HG03108 (cell line): ENCODE measurements around the gene SULT2B1.
"Not testable (repeated sequence)": the region's sequence is repeated elsewhere in the genome, so short reads cannot be mapped to it uniquely, and the experiment has no call there.

ENCODE experiments used
- ATAC-seq: cut with Tn5 transposase; IDR thresholded peaks from one replicate; pipeline ENCODE4 v1.9.1; 2021; ENCODE audit warnings: moderate library complexity; ENCODE audit not compliant: unreplicated experiment

SULT2B1 gene

DNA sequence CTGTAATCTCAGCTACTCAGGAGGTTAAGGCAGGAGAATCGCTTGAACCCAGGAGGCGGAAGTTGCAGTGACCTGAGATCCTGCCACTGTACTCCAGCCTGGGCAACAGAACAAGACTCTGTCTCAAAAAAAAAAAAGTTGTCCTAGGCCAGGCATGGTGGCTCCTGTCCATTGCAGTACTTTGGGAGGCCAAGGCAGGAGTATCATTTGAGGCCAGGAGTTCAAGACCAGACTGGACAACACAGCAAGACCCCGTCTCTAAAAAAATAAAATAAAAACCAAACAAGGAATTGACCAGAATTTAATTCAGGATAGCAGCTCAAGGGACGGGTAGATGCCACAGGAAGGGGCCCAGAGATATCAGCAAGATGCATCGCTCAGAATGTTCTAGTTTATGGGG lies 4.9 kb downstream of the SULT2B1 start:
- no peak for ATAC-seq

DNA sequence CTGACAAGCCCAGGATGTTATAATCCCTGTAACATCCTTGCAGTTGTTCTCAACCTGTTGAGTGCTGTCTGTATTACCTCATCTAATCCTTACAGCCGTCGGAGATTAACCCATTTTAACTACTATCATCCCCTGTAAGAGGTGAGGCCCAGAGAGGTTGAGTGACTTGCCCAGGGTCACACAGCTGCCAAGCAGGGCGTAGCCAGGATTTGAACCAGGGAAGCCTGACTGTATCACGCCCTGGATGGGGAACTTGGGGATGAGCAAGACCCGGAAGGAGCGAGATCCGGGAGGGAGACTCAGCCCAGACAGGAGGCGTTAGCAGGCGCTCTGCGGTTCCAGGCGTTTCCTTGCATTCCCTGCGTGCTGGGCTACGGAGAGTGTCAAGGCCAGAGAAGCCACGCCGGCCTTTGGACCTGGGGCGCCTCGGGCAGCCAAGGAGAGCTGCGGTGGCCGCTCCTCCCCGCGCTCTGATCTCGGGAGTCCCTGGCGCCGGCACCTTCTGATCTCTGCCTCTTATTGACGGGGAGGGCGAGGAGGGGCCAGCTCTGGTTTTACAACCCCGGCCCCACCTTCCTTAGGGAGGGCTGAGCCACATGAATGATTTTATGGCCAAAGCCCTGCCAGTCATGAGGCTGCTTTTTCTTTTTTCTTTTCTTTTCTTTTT lies 6.2 kb downstream of the SULT2B1 start:
- ATAC-seq = no peak

GRCh38 chr19:48560095-48560530 lies 8.1 kb downstream of the SULT2B1 start:
- no peak for ATAC-seq

- ATAC-seq = no peak
Measured at GRCh38 chr19:48561412-48561811, 9.4 kb downstream of the SULT2B1 start.

DNA sequence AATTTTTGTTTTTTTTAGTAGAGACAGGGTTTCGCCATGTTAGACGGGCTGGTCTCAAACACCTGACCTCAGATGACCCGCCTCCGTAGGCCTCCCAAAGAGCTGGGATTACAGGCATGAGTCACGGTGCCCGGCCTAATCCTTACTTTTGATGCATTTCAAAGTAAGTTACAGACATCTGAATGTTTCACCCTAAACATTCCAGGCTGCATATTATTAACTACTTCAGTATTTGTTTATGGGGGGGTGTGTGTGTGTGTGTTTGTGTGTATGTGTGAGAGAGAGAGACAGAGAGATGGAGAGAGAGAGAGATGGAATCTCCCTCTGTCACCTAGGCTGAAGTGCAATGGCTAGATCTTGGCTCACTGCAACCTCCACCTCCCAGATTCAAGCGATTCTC lies 13.1 kb downstream of the SULT2B1 start:
- ATAC-seq = no peak

DNA sequence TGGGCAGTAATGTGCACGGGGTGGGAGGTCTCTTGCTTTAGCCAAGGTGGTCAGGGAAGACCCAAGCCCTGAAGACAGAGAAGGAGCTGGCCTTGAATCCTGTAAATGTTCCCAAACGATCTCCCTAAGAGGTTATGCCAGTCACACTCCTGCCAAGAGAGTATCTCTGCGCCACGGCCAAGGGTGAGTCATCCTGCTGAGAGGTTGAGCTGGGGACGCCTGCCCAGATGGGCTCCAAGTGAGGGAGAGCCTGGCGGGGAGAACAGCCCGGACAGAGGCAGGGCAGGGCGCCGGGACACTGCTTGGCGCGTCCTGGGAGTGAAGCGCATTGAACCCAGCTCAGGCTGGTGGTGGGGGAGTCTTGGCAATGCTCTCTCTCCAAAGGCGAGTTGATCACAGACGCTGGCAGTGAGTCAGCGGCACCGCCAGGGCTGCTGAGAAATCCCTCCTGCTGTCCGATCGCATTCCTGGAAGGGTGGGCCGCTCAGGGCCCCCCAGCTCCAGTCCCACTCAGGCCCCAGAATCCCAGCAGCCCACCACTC lies 16.4 kb downstream of the SULT2B1 start:
- no peak for ATAC-seq

- no peak for ATAC-seq
Measured at GRCh38 chr19:48569814-48570213, 17.8 kb downstream of the SULT2B1 start.

DNA sequence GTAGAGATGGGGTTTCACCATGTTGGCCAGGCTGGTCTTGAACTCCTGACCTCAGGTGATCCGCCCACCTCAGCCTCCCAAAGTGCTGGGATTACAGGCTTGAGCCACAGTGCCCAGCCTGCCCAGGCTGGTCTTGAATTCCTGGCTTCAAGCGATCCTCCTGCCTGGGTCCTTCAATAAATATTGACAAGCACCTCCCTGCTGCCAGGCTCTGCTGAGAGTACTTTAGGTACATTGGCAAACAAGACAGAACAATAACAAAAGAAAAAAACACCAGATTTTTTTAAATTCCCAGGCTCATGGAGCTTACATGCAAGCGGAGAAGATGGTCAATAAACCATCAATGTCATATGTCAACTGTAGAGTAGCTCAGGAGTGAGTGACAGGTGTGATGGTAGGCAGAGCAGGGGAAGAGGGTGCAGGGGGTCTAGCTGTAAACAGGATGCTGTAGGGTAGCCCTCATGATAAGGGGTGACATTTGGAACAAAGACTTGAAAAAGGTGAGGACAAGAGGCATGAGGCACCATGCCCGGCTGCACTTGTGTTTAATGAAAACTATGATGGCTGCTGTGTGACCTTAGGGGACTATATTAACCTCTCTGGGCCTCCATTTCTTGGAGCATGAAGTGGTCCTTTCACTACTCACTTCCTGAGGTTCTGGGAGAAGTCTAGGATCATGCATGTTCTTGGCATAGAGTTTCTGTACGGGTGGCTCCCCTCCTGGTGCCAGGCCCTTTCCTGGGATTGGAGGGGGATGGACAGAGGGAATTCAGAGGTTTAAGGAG lies 19.6 kb downstream of the SULT2B1 start:
- ATAC-seq = no peak

- ATAC-seq = no peak
Measured at GRCh38 chr19:48573163-48573505, 21.2 kb downstream of the SULT2B1 start.

- ATAC-seq = no peak
Measured at GRCh38 chr19:48575931-48576622, 24.1 kb downstream of the SULT2B1 start.

GRCh38 chr19:48577908-48578307 lies 25.9 kb downstream of the SULT2B1 start:
- ATAC-seq = not testable (repeated sequence)

DNA sequence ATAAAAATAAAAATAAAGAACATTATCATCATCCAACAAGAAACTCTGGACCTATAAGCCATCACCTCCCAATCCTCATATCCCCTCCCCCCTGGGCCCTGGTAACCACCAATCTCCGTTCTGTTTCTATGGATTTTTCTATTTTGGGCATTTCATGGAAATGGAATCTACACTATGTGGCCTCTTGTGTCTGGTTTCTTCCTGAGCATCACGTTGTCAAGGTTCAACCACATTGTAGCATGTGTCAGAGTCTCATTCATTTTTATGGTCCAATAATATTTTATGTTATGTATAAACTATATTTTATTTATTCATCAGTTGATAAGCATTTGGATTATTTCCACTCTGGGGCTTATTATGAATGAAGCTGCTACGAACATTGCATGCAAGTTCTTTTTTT lies 26.9 kb downstream of the SULT2B1 start:
- no peak for ATAC-seq

DNA sequence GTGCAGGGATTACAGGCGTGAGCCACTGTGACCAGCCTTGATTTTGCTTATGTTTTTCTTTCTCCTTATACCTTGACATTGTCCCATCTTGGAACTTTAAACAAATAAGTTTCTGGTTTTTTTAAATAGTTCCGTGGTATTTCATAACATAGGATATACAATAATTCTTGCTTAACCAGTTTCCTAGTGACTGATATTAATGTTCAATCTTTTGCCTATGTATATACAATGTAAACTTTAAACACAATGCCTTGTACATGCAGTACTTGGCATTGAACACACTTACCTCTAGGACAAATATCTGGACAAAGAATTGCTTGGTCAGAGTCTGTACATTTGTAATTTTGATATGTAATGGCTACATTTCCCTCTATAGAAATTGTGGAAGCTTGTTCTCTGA lies 30.2 kb downstream of the SULT2B1 start:
- ATAC-seq = no peak

DNA sequence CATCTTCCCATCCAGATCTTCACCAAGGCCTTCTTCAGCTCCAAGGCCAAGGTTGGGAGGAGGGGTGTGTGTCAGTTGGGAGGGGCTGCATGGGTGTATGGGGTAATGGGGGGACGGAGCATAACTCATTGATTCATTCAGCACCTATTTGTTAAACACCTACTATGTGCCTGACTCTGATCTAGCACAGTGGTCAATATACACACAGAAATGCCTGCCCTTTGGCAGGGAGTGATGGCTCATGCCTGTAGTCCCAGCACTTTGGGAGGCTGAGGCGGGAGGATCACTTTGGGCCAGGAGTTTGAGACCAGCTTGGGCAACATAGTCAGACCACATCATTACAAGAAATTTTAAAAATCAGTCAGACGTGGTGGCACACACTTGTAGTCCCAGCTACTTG lies 35.4 kb downstream of the SULT2B1 start:
- no peak for ATAC-seq

DNA sequence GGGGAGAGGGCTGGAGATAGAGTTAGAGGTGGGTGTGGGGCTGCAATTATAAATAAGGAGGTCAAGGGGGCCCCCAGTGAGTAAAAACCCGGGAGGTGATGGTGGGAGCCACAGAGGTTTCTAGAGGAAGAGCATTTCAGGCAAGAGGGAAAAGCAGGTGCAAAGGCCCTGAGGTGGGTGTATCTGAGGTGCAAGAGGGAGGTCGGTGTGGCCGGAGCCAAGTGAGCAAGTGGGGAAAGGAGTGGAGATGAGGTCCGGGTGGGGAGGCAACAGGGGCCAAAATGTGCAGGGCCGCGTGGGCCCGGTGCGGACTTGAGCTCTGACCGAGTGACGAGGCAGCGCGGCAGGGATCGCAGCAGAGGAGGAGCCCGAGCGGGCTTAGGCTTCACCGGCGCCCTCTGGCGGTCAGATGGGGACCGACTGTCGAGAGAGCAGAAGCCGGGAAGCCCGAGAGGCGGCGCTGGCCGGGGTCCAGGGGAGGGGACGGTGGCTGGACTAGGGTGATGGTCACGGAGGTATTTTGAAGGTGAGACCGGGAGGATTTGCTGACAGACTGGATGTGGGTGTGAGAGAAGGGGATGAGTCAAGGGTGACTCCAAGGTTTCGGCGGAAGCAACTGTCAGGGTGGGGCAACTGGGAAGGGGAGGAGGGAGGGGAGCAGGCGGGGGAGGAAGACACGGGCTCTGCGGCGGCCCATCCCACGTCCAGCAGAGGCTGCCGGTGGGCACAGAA lies 36.9 kb downstream of the SULT2B1 start:
- ATAC-seq = no peak

- no peak for ATAC-seq
Measured at GRCh38 chr19:48591021-48591420, 39.0 kb downstream of the SULT2B1 start.

GRCh38 chr19:48595171-48595570 lies 43.2 kb downstream of the SULT2B1 start:
- ATAC-seq = no peak

GRCh38 chr19:48595833-48596232 lies 43.9 kb downstream of the SULT2B1 start:
- ATAC-seq = no peak

DNA sequence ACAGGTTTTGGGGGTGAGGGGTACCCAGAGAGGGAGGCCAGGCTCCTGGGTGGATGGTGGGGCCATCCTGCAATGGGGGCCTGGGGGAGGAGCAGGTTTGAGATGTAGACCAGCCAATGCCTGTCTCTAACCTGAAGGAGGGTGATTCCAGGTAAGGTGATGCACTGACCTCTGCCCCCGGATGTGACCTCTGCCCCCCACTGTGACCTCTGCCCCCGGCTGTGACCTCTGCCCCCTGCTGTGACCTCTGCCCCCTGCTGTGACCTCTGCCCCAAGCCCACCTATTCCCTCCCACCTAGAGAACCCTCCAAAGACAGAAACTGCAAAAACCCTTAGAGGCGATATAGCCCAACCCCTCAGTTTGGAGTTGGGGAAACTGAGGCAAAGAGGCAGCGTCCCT lies 44.3 kb downstream of the SULT2B1 start:
- no peak for ATAC-seq

DNA sequence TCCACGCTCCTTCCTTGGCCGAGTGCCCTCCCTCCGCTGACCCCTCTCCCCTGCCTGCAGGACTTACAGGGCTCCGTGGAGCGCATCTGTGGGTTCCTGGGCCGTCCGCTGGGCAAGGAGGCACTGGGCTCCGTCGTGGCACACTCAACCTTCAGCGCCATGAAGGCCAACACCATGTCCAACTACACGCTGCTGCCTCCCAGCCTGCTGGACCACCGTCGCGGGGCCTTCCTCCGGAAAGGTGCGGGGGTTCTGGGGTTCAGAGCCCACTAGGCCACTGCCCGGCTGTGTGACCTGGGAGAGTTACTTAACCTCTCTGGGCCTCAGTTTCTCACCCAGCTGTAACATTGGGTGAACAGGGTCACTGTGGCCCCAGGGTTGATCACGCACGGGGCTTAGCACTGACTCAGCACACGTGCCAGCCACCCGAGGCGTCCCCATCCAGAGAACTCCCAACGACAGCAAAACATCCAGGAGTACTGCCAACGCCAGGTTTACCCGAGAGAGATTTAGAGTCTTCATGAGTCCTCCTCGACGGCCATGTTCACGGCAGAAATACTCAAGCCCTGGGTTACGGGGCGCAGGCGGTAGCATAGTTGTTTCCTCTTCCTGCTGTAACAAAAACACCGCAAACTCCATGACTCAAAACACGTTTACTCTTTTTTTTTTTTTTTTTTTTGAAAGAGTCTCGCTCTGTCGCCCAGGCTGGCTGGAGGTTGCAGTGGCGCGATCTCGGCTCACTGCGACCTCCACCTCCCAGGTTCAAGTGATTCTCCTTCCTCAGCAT lies 44.9 kb downstream of the SULT2B1 start:
- ATAC-seq = no peak
